HG03521 (cell line): ENCODE measurements around the gene MARVELD2.
"Not testable (repeated sequence)": the region's sequence is repeated elsewhere in the genome, so short reads cannot be mapped to it uniquely, and the experiment has no call there.

Experiments
- ATAC-seq: cut with Tn5 transposase; IDR thresholded peaks from one replicate; pipeline ENCODE4 v1.9.1; 2021; ENCODE audit warnings: mild to moderate bottlenecking, moderate library complexity; ENCODE audit not compliant: unreplicated experiment

MARVELD2 gene

GRCh38 chr5:69449511-69449910 is 34.6 kb downstream of the MARVELD2 start:
- ATAC-seq = no peak

DNA sequence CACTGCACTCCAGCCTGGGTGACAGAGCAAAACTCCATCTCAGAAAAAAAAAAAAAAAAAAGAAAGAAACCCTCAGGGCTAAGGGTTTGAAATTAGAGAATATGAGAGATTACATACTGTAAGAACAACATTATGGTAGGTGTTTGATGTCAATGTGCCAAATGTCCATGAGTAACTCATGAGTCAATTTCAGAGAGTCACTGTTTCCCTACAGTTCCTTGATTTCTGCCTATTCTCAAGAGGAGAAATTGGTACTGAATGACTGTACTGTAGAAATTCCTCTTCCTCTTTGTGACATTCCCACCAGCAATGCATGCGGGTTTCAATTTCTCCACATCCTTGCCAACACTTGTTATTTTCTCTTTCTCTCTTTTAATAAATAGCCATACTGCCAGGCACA is 35.2 kb downstream of the MARVELD2 start:
- no peak for ATAC-seq

DNA sequence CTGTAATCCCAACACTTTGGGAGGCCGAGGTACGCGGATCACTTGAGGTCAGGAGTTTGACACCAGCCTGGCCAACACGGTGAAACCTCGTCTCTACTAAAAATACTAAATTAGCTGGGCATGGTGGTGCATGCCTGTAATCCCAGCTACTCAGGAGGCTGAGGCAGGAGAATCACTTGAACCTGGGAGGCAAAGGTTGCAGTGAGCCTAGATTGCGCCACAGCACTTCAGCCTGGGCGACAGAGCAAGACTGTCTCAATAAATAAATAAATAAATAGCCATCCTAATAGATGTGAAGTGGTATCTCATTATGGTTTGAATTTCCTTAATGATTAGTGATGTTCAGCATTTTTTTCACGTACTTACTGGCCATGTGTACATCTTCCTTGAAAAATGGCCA is 35.6 kb downstream of the MARVELD2 start:
- ATAC-seq = not testable (repeated sequence)

DNA sequence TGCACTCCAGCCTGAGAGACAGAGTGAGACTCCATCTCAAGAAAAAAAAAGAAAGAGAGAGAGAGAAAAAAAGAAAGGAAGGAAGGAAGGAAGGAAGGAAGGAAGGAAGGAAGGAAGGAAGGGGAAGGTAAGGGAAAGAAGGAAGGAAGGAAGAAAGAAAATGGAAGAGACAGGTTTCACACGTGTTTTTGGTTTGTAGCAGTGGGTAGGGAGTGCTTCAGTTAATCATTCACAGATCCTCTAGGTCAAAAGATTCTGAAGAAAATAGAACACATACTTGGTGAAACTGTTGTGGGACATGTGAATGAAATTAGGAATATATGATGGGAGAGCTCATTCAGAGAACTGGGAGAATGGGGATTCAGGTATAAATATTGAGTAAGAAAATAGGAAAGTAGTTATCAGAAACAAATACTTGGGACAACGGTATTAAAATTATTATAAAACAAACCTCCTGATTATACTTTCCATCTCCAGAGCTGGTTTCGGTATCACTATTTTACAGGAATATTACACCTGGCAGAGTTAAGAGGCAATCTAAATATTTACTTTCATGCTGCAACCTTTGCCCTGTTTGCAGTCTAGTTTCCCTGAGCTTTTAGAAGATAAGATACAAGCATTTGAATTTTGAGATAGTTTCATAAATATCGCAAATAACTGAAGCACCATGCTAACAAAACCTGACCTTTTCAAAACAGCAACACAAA is 37.2 kb downstream of the MARVELD2 start:
- no peak for ATAC-seq

DNA sequence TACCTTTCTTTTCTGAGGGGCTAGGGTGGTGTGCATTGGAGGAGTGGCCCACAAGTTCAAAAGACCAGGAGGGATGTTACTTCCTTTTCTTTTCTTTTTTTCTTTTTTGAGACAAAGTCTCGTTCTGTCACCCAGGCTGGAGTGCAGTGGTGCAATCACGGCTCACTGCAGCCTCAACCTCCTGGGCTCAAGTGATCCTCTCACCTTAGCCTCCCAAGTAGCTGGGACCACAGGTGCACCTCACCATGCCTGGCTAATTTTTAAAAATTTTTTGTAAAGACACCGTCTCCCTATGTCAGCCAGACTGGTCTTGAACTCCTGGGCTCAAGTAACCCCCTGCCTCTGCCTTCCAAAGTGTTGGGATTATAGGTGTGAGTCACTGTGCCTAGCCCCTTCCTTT is 38.6 kb downstream of the MARVELD2 start:
- not testable (repeated sequence) for ATAC-seq

- ATAC-seq = no peak
Observed at GRCh38 chr5:69454460-69455249, 39.7 kb downstream of the MARVELD2 start.

- ATAC-seq = not testable (repeated sequence)
Observed at GRCh38 chr5:69455428-69455988, 40.6 kb downstream of the MARVELD2 start.

DNA sequence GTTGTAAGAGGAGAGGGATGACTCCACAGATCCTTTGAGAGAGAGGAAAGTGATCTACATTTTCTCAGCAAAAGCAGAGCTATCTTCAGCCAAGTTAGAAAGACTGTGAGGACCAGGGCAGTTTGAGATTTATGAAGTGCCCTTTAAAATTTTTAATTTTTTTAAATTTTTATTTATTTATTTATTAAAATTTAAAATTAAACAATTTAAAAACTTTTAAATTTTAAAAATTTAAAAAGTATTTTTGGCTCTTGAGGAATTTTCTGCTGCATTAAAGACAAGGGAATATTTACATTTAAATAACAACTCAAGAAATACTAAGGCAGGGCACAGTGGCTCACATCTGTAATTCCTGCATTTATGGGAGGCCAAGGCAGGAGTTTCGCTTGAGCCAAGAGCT is 47.3 kb downstream of the MARVELD2 start:
- no peak for ATAC-seq

DNA sequence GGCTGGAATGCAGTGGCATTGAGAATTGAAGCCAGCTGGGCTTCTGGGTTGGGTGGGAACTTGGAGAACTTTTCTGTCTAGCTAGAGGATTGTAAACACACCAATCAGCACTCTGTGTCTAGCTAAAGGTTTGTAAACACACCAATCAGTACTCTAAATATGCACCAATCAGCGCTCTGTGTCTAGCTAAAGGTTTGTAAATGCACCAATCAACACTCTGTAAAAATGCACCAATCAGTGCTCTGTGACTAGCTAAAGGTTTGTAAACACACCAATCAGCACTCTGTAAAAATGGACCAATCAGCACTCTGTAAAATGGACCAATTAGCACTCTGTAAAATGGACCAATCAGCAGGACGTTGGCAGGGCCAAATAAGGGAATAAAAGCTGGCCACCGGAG is 51.5 kb downstream of the MARVELD2 start:
- not testable (repeated sequence) for ATAC-seq

DNA sequence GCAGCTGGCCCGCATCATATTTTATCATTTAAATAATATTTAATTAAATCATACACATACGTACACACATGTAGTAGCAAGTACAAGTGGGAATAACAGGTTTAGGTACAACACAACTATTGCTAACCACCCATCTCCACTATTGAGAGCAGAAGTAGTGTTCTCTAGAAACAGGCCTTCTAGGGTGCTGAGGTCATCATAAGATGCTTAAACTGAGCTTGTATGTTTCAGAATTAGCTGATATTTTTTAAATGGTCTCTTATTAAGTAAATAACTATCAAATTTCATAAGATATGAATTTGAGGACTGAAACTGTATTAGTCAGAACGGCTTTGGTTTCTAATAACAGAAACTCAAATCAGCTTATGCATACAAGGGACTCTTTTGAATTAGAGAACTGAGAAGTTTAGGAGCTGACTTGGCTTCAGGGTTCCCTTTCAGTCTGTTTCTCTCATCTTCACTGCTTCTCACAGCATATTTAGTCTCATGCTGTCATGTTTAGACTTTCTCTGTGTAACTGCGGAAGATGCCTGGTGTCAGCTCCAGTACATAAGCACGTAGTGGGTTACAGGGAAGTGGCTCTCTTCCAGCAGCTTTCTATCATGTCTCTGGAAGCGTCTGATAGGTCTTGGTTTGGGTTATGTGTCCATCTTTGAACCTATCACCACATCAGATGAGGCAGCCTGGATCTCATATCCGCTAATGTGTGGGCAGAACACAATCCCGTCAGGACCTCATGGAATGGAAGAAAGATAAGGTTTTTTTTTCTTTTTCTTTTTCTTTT is 52.7 kb downstream of the MARVELD2 start:
- peak; percentile 91 for ATAC-seq

DNA sequence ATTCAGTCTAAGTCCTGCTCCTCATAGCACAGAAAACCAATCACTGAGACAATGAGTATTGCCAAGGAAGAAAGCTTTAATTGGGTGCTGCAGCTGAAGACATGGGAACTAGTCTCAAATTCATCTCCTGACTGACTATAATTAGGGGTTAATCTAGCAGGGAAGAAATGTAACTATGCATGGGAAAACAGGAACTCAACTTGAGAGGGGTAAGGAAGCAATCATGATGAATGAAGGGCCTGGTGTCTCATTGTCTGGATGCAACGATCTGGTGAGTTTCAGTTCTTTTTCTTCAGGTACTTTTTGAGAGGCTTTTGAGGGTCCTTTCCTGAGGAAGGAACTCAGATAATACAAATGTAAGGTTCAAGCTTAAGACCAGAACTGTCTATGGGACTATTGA is 53.7 kb downstream of the MARVELD2 start:
- ATAC-seq = no peak

- not testable (repeated sequence) for ATAC-seq
Observed at GRCh38 chr5:69471516-69471915, 56.6 kb downstream of the MARVELD2 start.

GRCh38 chr5:69472535-69473143 is 57.7 kb downstream of the MARVELD2 start:
- not testable (repeated sequence) for ATAC-seq

DNA sequence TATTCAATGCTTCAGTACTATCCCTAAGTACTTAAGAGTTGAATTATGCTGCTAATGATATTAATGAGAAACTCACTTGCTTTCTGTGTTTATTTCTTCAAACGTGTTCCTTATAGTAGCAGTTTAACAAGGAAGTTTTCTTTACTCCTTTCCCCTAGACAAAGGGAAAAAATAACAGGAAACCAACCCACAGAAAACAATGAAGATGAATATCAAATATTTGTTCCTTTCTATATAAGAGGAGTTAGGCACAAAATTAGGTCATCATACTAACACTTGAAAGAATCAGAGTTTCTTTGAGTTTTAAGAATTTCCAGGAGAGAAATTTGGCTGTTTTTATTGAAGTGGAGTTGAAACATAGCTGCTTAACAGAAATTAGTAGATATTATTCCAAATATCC is 62.3 kb downstream of the MARVELD2 start:
- ATAC-seq = no peak

GRCh38 chr5:69478296-69478695 is 63.4 kb downstream of the MARVELD2 start:
- not testable (repeated sequence) for ATAC-seq

DNA sequence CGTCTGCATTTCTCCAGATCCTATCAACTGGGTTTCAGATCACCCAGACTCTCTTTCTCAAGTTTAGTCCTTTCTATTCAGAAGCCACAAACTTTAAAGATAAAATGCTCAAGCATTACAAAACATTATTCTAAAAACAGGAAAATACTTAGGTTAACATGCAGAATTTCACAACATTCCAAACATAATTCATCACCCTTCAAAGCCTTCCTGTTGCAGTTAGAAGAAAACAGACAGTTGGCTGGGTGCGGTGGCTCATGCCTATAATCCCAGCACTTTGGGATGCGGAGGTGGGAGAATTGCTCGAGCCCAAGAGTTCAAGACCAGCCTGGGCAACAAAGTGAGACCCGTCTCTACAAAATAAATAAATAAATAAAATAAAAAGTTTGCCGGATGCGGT is 70.0 kb downstream of the MARVELD2 start:
- no peak for ATAC-seq

DNA sequence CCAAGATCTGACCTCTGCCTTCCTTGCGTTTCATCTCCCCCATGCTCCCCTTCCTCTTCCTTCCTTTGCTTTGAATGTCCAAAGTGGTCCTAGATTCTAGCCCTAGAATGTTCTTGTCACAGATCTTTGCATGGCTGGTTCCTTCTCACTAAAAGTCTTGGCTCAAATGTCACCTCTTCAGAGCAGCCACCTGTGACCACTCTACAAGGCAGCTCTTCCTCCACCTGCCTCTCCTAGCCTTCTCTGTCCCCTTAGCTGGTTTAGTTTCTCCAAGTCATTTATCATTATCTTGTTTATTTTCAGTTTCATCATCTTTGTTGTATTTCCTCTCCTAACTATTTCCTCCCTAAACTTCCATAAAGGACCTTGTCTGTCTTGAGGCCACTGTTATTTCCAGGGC is 70.6 kb downstream of the MARVELD2 start:
- ATAC-seq = no peak

- no peak for ATAC-seq
Observed at GRCh38 chr5:69489246-69489645, 74.3 kb downstream of the MARVELD2 start.

- ATAC-seq = no peak
Observed at GRCh38 chr5:69491027-69491426, 76.1 kb downstream of the MARVELD2 start.

GRCh38 chr5:69491838-69492390 is 77.0 kb downstream of the MARVELD2 start:
- no peak for ATAC-seq
